Measurements from ENCODE around the gene VMAC. TPM values are rescaled to one million over a fixed set of nuclear protein-coding genes. Genes with fewer than 3 reads are reported as not detected.

Gene VMAC
- total and polyA plus RNA-seq, 2 of the 13 experiments (the other 11 are each of a cell fraction or from before 2014, with no cell fraction given), result 2.4 TPM

DNA sequence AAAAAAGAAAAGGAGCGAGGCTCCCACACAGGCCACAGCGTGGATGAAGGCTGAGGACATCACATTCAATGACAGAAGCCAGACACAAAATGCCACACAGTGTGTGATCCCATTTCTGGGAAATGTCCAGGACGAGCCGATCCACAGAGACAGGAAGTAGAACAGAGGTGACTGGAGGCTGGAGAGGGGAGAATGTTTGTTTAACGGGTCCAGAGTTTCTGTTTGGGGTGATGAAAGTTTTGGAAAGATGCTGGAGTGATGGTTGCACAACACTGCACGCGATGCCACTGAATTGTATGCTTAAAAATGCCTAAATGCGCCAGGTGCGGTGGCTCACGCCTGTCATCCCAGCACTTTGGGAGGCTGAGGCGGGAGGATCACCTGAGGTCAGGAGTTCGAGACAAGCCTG, 33.7 kb upstream of the VMAC start (continued):
- TF ChIP-seq, protein P1, sequence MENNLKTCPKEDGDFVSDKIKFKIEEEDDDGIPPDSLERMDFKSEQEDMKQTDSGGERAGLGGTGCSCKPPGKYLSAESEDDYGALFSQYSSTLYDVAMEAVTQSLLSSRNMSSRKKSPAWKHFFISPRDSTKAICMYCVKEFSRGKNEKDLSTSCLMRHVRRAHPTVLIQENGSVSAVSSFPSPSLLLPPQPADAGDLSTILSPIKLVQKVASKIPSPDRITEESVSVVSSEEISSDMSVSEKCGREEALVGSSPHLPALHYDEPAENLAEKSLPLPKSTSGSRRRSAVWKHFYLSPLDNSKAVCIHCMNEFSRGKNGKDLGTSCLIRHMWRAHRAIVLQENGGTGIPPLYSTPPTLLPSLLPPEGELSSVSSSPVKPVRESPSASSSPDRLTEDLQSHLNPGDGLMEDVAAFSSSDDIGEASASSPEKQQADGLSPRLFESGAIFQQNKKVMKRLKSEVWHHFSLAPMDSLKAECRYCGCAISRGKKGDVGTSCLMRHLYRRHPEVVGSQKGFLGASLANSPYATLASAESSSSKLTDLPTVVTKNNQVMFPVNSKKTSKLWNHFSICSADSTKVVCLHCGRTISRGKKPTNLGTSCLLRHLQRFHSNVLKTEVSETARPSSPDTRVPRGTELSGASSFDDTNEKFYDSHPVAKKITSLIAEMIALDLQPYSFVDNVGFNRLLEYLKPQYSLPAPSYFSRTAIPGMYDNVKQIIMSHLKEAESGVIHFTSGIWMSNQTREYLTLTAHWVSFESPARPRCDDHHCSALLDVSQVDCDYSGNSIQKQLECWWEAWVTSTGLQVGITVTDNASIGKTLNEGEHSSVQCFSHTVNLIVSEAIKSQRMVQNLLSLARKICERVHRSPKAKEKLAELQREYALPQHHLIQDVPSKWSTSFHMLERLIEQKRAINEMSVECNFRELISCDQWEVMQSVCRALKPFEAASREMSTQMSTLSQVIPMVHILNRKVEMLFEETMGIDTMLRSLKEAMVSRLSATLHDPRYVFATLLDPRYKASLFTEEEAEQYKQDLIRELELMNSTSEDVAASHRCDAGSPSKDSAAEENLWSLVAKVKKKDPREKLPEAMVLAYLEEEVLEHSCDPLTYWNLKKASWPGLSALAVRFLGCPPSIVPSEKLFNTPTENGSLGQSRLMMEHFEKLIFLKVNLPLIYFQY (CRISPR knock-in tag; IDR thresholded peaks at IDR 0.05; ENCODE audit: borderline replicate concordance), result peak; percentile 82
- TF ChIP-seq NCOA5 (CRISPR knock-in tag; IDR thresholded peaks at IDR 0.05), result no peak
- TF ChIP-seq TSC22D2 (CRISPR knock-in tag; IDR thresholded peaks at IDR 0.05; ENCODE audit: borderline replicate concordance), result peak; percentile 72; the same call in 1 of the 2 replicates
- TF ChIP-seq, protein P2, sequence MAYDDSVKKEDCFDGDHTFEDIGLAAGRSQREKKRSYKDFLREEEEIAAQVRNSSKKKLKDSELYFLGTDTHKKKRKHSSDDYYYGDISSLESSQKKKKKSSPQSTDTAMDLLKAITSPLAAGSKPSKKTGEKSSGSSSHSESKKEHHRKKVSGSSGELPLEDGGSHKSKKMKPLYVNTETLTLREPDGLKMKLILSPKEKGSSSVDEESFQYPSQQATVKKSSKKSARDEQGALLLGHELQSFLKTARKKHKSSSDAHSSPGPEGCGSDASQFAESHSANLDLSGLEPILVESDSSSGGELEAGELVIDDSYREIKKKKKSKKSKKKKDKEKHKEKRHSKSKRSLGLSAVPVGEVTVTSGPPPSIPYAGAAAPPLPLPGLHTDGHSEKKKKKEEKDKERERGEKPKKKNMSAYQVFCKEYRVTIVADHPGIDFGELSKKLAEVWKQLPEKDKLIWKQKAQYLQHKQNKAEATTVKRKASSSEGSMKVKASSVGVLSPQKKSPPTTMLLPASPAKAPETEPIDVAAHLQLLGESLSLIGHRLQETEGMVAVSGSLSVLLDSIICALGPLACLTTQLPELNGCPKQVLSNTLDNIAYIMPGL (CRISPR knock-in tag; IDR thresholded peaks at IDR 0.05; ENCODE audit: borderline replicate concordance in 1 of 2, low read depth in 1 of 2), result peak; percentile 28 to 58; a peak in 1 of 4 replicates
- peak; percentile 97 for TF ChIP-seq KDM3A (CRISPR knock-in tag; IDR thresholded peaks at IDR 0.05; ENCODE audit: low read depth)
- TF ChIP-seq GATAD2A (CRISPR knock-in tag; IDR thresholded peaks at IDR 0.05), result peak; percentile 98
- peak; percentile 86 for TF ChIP-seq HDAC1 (CRISPR knock-in tag; IDR thresholded peaks at IDR 0.05)
- TF ChIP-seq ZBTB25 (CRISPR knock-in tag; IDR thresholded peaks at IDR 0.05), result peak; percentile 92
- TF ChIP-seq GTF2F1 (IDR thresholded peaks at IDR 0.05; ENCODE audit: low read length), result no peak
- no peak; the same call in 1 of the 2 replicates for TF ChIP-seq GZF1 (CRISPR knock-in tag; IDR thresholded peaks at IDR 0.05)
- no peak for TF ChIP-seq ZNF207 (IDR thresholded peaks at IDR 0.05; ENCODE audit: borderline replicate concordance)
- no peak for TF ChIP-seq PBX2 (CRISPR knock-in tag; IDR thresholded peaks at IDR 0.05)
- TF ChIP-seq ZSCAN21 (CRISPR knock-in tag; IDR thresholded peaks at IDR 0.05; ENCODE audit: borderline replicate concordance), result peak; percentile 63; the same call in 1 of the 2 replicates
- TF ChIP-seq SP140L (CRISPR knock-in tag; IDR thresholded peaks at IDR 0.05; ENCODE audit: borderline replicate concordance), result 0 out of 2 replicates have a peak, but pooled peaks have one; percentile 35
- no peak for TF ChIP-seq ATAD3A (CRISPR knock-in tag; IDR thresholded peaks at IDR 0.05)
- TF ChIP-seq FOXJ3 (CRISPR knock-in tag; IDR thresholded peaks at IDR 0.05; ENCODE audit: borderline replicate concordance), result peak; percentile 91; the same call in 1 of the 2 replicates
- peak; percentile 43; the same call in 1 of the 2 replicates for TF ChIP-seq ZNF619 (CRISPR knock-in tag; IDR thresholded peaks at IDR 0.05)
- no peak for TF ChIP-seq HDAC6 (IDR thresholded peaks at IDR 0.05; ENCODE audit: low read depth, low read length)
- no peak for TF ChIP-seq ZNF670 (CRISPR knock-in tag; IDR thresholded peaks at IDR 0.05; ENCODE audit: borderline replicate concordance)
- TF ChIP-seq ZBTB7A (CRISPR knock-in tag; IDR thresholded peaks at IDR 0.05), result peak; percentile 63; the same call in 1 of the 2 replicates
- TF ChIP-seq ZFP1 (CRISPR knock-in tag; IDR thresholded peaks at IDR 0.05), result peak; percentile 90
- no peak for TF ChIP-seq MED13 (CRISPR knock-in tag; IDR thresholded peaks at IDR 0.05)
- TF ChIP-seq ISX (CRISPR knock-in tag; conservative IDR thresholded peaks at IDR 0.05), result no peak
